Caco-2 (cell line): Measurements from ENCODE around the gene AKAP6. TPM values are rescaled to one million over a fixed set of nuclear protein-coding genes. Genes with fewer than 3 reads are reported as not detected.

Source experiments
- BruUV-seq: library from RNA; stranded (reverse); fragments of 400-500 nt; replicated peaks from 2 replicates; lab custom pipeline; 2021; lab: Mats Ljungman, UMichigan
- CTCF ChIA-PET: fragments of 300-600 bp; sonication (Branson Sonifier 250); formaldehyde crosslinking; loops from one replicate; lab custom pipeline; 2022; ENCODE audit warnings: antibody characterized with exemption; lab: Charles Lee
- POLR2A ChIA-PET: fragments of 300-600 bp; sonication (Branson Sonifier 250); formaldehyde crosslinking; loops from one replicate; lab custom pipeline; 2022; ENCODE audit warnings: antibody characterized with exemption; lab: Charles Lee
- DNase-seq, 2 experiments: peaks; one replicate each; pipeline versions ENCODE4 v3.0.0 to v3.0.0-alpha.2; 2020 to 2022
- H3K27me3 ChIP-seq: replicated peaks from 2 replicates; pipeline ENCODE4 v1.6.0; 2011; ENCODE audit warnings: low read length; ENCODE audit not compliant: control insufficient read depth, insufficient read depth
- H3K36me3 ChIP-seq: 2 replicates; pipeline ENCODE4 v1.5.1; 2011; ENCODE audit warnings: low read length; ENCODE audit not compliant: control insufficient read depth, insufficient read depth
- H3K4me1 ChIP-seq: fragments of 250-450 bp; sonication (Bioruptor Pico); 2 replicates; pipeline ENCODE4 v1.5.1; 2020; ENCODE audit warnings: mild to moderate bottlenecking
- H3K4me3 ChIP-seq: 2 replicates; pipeline ENCODE4 v1.5.1; 2011; ENCODE audit warnings: low read depth, mild to moderate bottlenecking, control low read depth, low read length
- H3K9me3 ChIP-seq: fragments of 250-450 bp; sonication (Bioruptor Pico); 2 replicates; pipeline ENCODE4 v1.5.1; 2020; ENCODE audit warnings: mild to moderate bottlenecking, moderate library complexity
- H3K27ac Mint-ChIP-seq: one replicate; pipeline ENCODE4 v1.8.0; 2022; ENCODE audit warnings: mixed read lengths; ENCODE audit not compliant: unreplicated experiment
- H3K27me3 Mint-ChIP-seq: one replicate; pipeline ENCODE4 v1.8.0; 2022; ENCODE audit warnings: mixed read lengths; ENCODE audit not compliant: insufficient read depth, unreplicated experiment
- H3K36me3 Mint-ChIP-seq: one replicate; pipeline ENCODE4 v1.8.0; 2022; ENCODE audit warnings: mild to moderate bottlenecking, mixed read lengths; ENCODE audit not compliant: insufficient read depth, unreplicated experiment
- H3K4me1 Mint-ChIP-seq: one replicate; pipeline ENCODE4 v1.8.0; 2022; ENCODE audit warnings: low read depth, mixed read lengths; ENCODE audit not compliant: unreplicated experiment
- H3K4me3 Mint-ChIP-seq: one replicate; pipeline ENCODE4 v1.8.0; 2022; ENCODE audit warnings: mild to moderate bottlenecking, moderate library complexity, mixed read lengths; ENCODE audit not compliant: unreplicated experiment
- H3K9me3 Mint-ChIP-seq: one replicate; pipeline ENCODE4 v1.8.0; 2022; ENCODE audit warnings: mixed read lengths; ENCODE audit not compliant: unreplicated experiment
- CTCF ChIP-seq, 2 experiments: fragments of 200-600 bp in 1 of 2; IDR thresholded peaks; 1 replicate in 1 of 2; 2 replicates in 1 of 2; pipeline versions ENCODE4 v1.5.1 to v1.8.0; 2011 to 2022; ENCODE audit warnings: antibody characterized with exemption in 1 of 2, control low read depth in 1 of 2, inconsistent platforms in 1 of 2, low read depth in 1 of 2, low read length in 1 of 2, mild to moderate bottlenecking in 1 of 2, moderate library complexity in 1 of 2; ENCODE audit not compliant: insufficient read depth in 1 of 2, severe bottlenecking in 1 of 2, unreplicated experiment in 1 of 2
- intact Hi-C: fragments of 100-400 bp; cut with micrococcal nuclease; formaldehyde crosslinking; loops from one replicate; pipeline ENCODE4 v1.10.0; 2022; ENCODE audit not compliant: unreplicated experiment
- total RNA-seq: library from RNA; stranded (reverse); gene quantifications from 2 replicates; pipeline ENCODE4 v1.2.3, GENCODE V29; 2022

The AKAP6 gene
- total RNA-seq, 1 experiment from 2014 or later, result 3.0 TPM

GRCh38 chr14:32307881-32308582, 21.1 kb upstream of the AKAP6 start:
- Mint-ChIP-seq H3K9me3 (peaks cover 9% of the 10 kb centered on the region), H3K36me3 (no peaks in the 10 kb centered on the region), H3K4me1 (peaks cover 23% of the 10 kb centered on the region), H3K27ac (peak overlapping the region; percentile 58), H3K27me3 (no peaks in the 10 kb centered on the region), H3K4me3 (no peak overlapping the region)
- Histone ChIP-seq H3K4me3 (no peak overlapping the region), H3K36me3 (no peaks in the 10 kb centered on the region), H3K9me3 (no peaks in the 10 kb centered on the region), H3K4me1 (peaks cover 16% of the 10 kb centered on the region), H3K27me3 (no peaks in the 10 kb centered on the region)
- ChIA-PET POLR2A (no interaction called here), CTCF (no interaction called here)
- intact Hi-C loops, result no loop called here
- no TSS peak for BruUV-seq
- TF ChIP-seq CTCF (IDR thresholded peaks at IDR 0.05; ENCODE audit: insufficient read depth in 1 of 2, low read depth in 1 of 2, low read length in 1 of 2, severe bottlenecking in 1 of 2, unreplicated experiment in 1 of 2), result no peak
- peak; percentile 35 to 41 for DNase-seq

- H3K9me3 ChIP-seq, result no peaks in the 10 kb centered on the region
- Mint-ChIP-seq H3K9me3 (peaks cover 9% of the 10 kb centered on the region), H3K4me1 (peaks cover 16% of the 10 kb centered on the region), H3K36me3 (no peaks in the 10 kb centered on the region), H3K27me3 (no peaks in the 10 kb centered on the region), H3K27ac (no peak overlapping the region), H3K4me3 (no peak overlapping the region)
- BruUV-seq, result no TSS peak
- no peaks in the 10 kb centered on the region for H3K36me3 ChIP-seq
- peaks cover 16% of the 10 kb centered on the region for H3K4me1 ChIP-seq
- ChIA-PET CTCF (no interaction called here), POLR2A (no interaction called here)
- no peak for DNase-seq
- H3K27me3 ChIP-seq, result no peaks in the 10 kb centered on the region
- intact Hi-C loops, result no loop called here
- TF ChIP-seq CTCF (IDR thresholded peaks at IDR 0.05; ENCODE audit: insufficient read depth in 1 of 2, low read depth in 1 of 2, low read length in 1 of 2, severe bottlenecking in 1 of 2, unreplicated experiment in 1 of 2), result no peak
- H3K4me3 ChIP-seq, result no peak overlapping the region
Measured at GRCh38 chr14:32310876-32311275, 18.2 kb upstream of the AKAP6 start.

- no peaks in the 10 kb centered on the region for H3K36me3 Mint-ChIP-seq
- Histone ChIP-seq H3K9me3 (no peaks in the 10 kb centered on the region), H3K4me3 (no peak overlapping the region), H3K4me1 (peaks cover 16% of the 10 kb centered on the region), H3K27me3 (no peaks in the 10 kb centered on the region), H3K36me3 (no peaks in the 10 kb centered on the region)
- intact Hi-C loops, result no loop called here
- no peak for DNase-seq
- no peak overlapping the region for H3K27ac Mint-ChIP-seq
- ChIA-PET CTCF (no interaction called here), POLR2A (no interaction called here)
- no TSS peak for BruUV-seq
- H3K4me1 Mint-ChIP-seq, result peaks cover 16% of the 10 kb centered on the region
- TF ChIP-seq CTCF (IDR thresholded peaks at IDR 0.05; ENCODE audit: insufficient read depth in 1 of 2, low read depth in 1 of 2, low read length in 1 of 2, severe bottlenecking in 1 of 2, unreplicated experiment in 1 of 2), result no peak
- H3K27me3 Mint-ChIP-seq, result no peaks in the 10 kb centered on the region
- H3K4me3 Mint-ChIP-seq, result no peak overlapping the region
- H3K9me3 Mint-ChIP-seq, result peaks cover 9% of the 10 kb centered on the region
Measured at GRCh38 chr14:32311294-32312009, 17.6 kb upstream of the AKAP6 start.
